ENCODE measurements around the gene ZBTB8B.
A peak's percentile ranks its signal among the peaks of the same experiment; 100 is the strongest.
"Not testable (repeated sequence)": the region's sequence is repeated elsewhere in the genome, so short reads cannot be mapped to it uniquely, and the experiment has no call there.

ZBTB8B gene

DNA sequence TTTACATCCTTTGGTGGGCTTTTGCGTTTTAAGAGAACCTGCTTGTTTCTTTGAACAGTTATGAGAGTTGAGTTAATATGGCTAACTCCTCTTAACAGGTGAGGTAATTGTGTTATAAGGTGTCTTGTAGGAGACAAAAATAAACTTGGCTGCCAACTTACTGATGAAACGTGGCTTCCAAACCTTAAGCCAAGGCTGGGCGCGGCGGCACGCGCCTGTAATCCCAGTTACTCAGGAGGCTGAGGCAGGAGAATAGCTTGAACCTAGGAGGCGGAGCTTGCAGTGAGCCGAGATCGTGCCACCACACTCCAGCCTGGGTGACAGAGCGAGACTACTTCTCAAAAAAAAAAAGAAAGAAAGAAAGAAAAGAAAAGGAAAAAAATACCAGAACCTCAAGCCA lies 8.1 kb downstream of the ZBTB8B start:
- not testable (repeated sequence) for H2BK5ac ChIP-seq (ENCODE audit: low read length); H3K79me1 ChIP-seq (ENCODE audit: low read depth, low read length); H3K27ac ChIP-seq (replicated peaks; ENCODE audit: low read length); H2AFZ ChIP-seq (ENCODE audit: low read length); H4K91ac ChIP-seq (ENCODE audit: low read depth, low read length, poor library complexity); H3K9ac ChIP-seq (ENCODE audit: low read depth, low read length, poor library complexity); H3K14ac ChIP-seq (ENCODE audit: low read length); H2BK15ac ChIP-seq (ENCODE audit: low read length); DNase-seq (ENCODE audit: low spot score); H3K23ac ChIP-seq (ENCODE audit: low read depth, low read length, poor library complexity); H3K4me1 ChIP-seq (ENCODE audit: control insufficient read depth in 2 of 2, insufficient read depth in 1 of 2, low read depth in 1 of 2, low read length in 2 of 2); H3K4me3 ChIP-seq (ENCODE audit: low read length in 2 of 2); H3K18ac ChIP-seq (ENCODE audit: low read length); H3K9me3 ChIP-seq (replicated peaks in 1 of 2; ENCODE audit: control insufficient read depth in 2 of 2, insufficient read depth in 1 of 2, low read depth in 1 of 2, low read length in 2 of 2); H3K4me2 ChIP-seq (ENCODE audit: insufficient read depth, low read length, poor library complexity, severe bottlenecking); H4K8ac ChIP-seq (ENCODE audit: low read depth, low read length); H2BK120ac ChIP-seq (ENCODE audit: low read depth, low read length); H2BK12ac ChIP-seq (ENCODE audit: low read length); H3K4ac ChIP-seq (ENCODE audit: low read length); H2AK5ac ChIP-seq (ENCODE audit: low read depth, low read length); H3K27me3 ChIP-seq (ENCODE audit: control insufficient read depth in 3 of 3, insufficient read depth in 3 of 3, low read depth in 1 of 3, low read length in 3 of 3)
- WGBS, 2 donors (ENCODE audit: extremely low coverage in 2 of 2, insufficient read length in 2 of 2, insufficient replicate concordance in 1 of 2) = no CpG with 5 or more reads among the region's 11 CpGs
- peaks cover 9 to 11% of the 10 kb centered on the region in 2 donors for H3K36me3 ChIP-seq (replicated peaks in 1 of 2; ENCODE audit: control insufficient read depth in 2 of 2, insufficient read depth in 2 of 2, low read length in 2 of 2)

DNA sequence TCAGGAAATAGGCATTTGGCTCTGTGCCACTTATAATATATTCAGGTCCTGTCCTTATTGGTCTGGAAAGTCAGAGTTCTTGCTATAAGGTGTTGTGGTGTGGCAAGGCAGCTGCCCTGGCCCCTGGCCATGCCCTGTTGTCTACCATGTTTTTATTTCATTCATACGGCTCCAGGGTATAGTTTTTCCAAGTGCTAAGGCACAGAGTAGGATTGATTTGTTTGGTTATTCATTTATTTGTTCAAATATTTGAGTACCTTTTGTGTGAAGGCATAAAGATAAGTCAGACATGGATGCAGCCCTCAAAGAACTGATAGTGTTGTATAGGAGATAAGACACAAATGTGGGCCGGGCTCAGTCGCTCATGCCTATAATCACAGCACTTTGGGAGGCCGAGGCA lies 10.1 kb downstream of the ZBTB8B start:
- no peak for DNase-seq (ENCODE audit: low spot score)
- Histone ChIP-seq H2BK12ac (ENCODE audit: low read length) (no peak overlapping the region), H3K4me1 (ENCODE audit: control insufficient read depth in 2 of 2, insufficient read depth in 1 of 2, low read depth in 1 of 2, low read length in 2 of 2) (peaks cover 0 to 2% of the 10 kb centered on the region in 2 donors), H3K9me3 (replicated peaks in 1 of 2; ENCODE audit: control insufficient read depth in 2 of 2, insufficient read depth in 1 of 2, low read depth in 1 of 2, low read length in 2 of 2) (peaks cover 0 to 1% of the 10 kb centered on the region in 2 donors), H4K91ac (ENCODE audit: low read depth, low read length, poor library complexity) (no peak overlapping the region), H3K23ac (ENCODE audit: low read depth, low read length, poor library complexity) (no peak overlapping the region), H3K9ac (ENCODE audit: low read depth, low read length, poor library complexity) (no peak overlapping the region), H2BK120ac (ENCODE audit: low read depth, low read length) (no peak overlapping the region), H2AFZ (ENCODE audit: low read length) (no peak overlapping the region), H3K27ac (replicated peaks; ENCODE audit: low read length) (no peak overlapping the region), H3K18ac (ENCODE audit: low read length) (no peak overlapping the region), H3K14ac (ENCODE audit: low read length) (no peak overlapping the region), H3K27me3 (ENCODE audit: control insufficient read depth in 3 of 3, insufficient read depth in 3 of 3, low read depth in 1 of 3, low read length in 3 of 3) (no peaks in the 10 kb centered on the region), H2AK5ac (ENCODE audit: low read depth, low read length) (no peak overlapping the region), H3K4me3 (ENCODE audit: low read length in 2 of 2) (no peak overlapping the region), H2BK15ac (ENCODE audit: low read length) (no peak overlapping the region), H3K79me1 (ENCODE audit: low read depth, low read length) (peaks cover 6% of the 10 kb centered on the region), H3K4ac (ENCODE audit: low read length) (no peak overlapping the region), H3K4me2 (ENCODE audit: insufficient read depth, low read length, poor library complexity, severe bottlenecking) (no peak overlapping the region), H4K8ac (ENCODE audit: low read depth, low read length) (no peak overlapping the region), H3K36me3 (replicated peaks in 1 of 2; ENCODE audit: control insufficient read depth in 2 of 2, insufficient read depth in 2 of 2, low read length in 2 of 2) (peaks cover 9 to 11% of the 10 kb centered on the region in 2 donors), H2BK5ac (ENCODE audit: low read length) (no peak overlapping the region)
- no CpG with 5 or more reads among the region's 4 CpGs for WGBS, 2 donors (ENCODE audit: extremely low coverage in 2 of 2, insufficient read length in 2 of 2, insufficient replicate concordance in 1 of 2)

DNA sequence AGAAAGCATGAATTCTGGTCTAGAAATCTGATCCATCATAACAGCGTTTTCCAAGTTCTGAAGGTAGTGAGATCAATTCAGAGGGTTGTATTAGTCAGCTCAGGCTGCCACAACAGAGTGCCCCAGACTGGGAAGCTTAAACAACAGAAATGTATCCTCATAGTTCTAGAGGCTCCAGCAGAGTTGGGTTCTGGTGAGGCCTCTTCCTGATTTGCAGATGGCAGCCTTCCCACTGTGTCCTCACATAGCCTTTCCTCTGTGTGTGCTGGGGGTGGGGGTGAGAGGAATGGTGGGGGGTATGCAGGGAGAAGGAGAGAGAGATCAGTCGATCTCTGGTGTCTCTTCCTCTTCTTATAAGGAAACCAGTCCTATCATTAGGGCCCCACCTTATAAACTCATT lies 15.1 kb downstream of the ZBTB8B start:
- Histone ChIP-seq H3K14ac (ENCODE audit: low read length) (no peak overlapping the region), H3K27me3 (ENCODE audit: control insufficient read depth in 3 of 3, insufficient read depth in 3 of 3, low read depth in 1 of 3, low read length in 3 of 3) (no peaks in the 10 kb centered on the region), H3K27ac (replicated peaks; ENCODE audit: low read length) (no peak overlapping the region), H3K4me1 (ENCODE audit: control insufficient read depth in 2 of 2, insufficient read depth in 1 of 2, low read depth in 1 of 2, low read length in 2 of 2) (no peaks in the 10 kb centered on the region), H3K4me2 (ENCODE audit: insufficient read depth, low read length, poor library complexity, severe bottlenecking) (no peak overlapping the region), H3K23ac (ENCODE audit: low read depth, low read length, poor library complexity) (no peak overlapping the region), H2BK15ac (ENCODE audit: low read length) (no peak overlapping the region), H3K9ac (ENCODE audit: low read depth, low read length, poor library complexity) (no peak overlapping the region), H2AFZ (ENCODE audit: low read length) (no peak overlapping the region), H3K9me3 (replicated peaks in 1 of 2; ENCODE audit: control insufficient read depth in 2 of 2, insufficient read depth in 1 of 2, low read depth in 1 of 2, low read length in 2 of 2) (peaks cover 5 to 8% of the 10 kb centered on the region in 2 donors), H2BK120ac (ENCODE audit: low read depth, low read length) (no peak overlapping the region), H3K4me3 (ENCODE audit: low read length in 2 of 2) (no peak overlapping the region), H3K4ac (ENCODE audit: low read length) (no peak overlapping the region), H4K91ac (ENCODE audit: low read depth, low read length, poor library complexity) (no peak overlapping the region), H3K79me1 (ENCODE audit: low read depth, low read length) (no peaks in the 10 kb centered on the region), H3K18ac (ENCODE audit: low read length) (no peak overlapping the region), H3K36me3 (replicated peaks in 1 of 2; ENCODE audit: control insufficient read depth in 2 of 2, insufficient read depth in 2 of 2, low read length in 2 of 2) (peaks cover 5 to 9% of the 10 kb centered on the region in 2 donors), H2AK5ac (ENCODE audit: low read depth, low read length) (no peak overlapping the region), H2BK5ac (ENCODE audit: low read length) (no peak overlapping the region), H4K8ac (ENCODE audit: low read depth, low read length) (no peak overlapping the region), H2BK12ac (ENCODE audit: low read length) (no peak overlapping the region)
- no CpG with 5 or more reads among the region's 2 CpGs for WGBS, 2 donors (ENCODE audit: extremely low coverage in 2 of 2, insufficient read length in 2 of 2, insufficient replicate concordance in 1 of 2)
- no peak for DNase-seq (ENCODE audit: low spot score)

DNA sequence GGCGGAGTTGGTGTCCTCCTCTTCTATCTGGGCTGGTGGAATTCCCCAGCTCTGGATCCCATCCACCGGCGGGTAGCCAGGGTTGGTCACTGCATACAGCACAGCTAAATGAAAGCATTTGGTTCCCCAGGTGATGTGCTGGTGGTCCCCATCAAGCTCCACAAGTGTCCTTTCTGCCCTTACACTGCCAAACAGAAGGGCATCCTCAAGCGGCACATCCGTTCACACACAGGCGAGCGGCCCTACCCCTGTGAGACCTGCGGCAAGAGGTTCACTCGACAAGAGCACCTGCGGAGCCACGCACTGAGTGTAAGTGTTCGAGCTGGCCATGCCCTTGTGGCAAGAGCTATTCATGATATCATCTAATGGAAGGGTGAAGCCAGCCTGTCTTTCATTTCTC lies 15.9 kb downstream of the ZBTB8B start:
- Histone ChIP-seq H2BK15ac (ENCODE audit: low read length) (no peak overlapping the region), H3K4ac (ENCODE audit: low read length) (no peak overlapping the region), H2BK5ac (ENCODE audit: low read length) (no peak overlapping the region), H3K4me1 (ENCODE audit: control insufficient read depth in 2 of 2, insufficient read depth in 1 of 2, low read depth in 1 of 2, low read length in 2 of 2) (no peaks in the 10 kb centered on the region), H3K27me3 (ENCODE audit: control insufficient read depth in 3 of 3, insufficient read depth in 3 of 3, low read depth in 1 of 3, low read length in 3 of 3) (no peaks in the 10 kb centered on the region), H2BK12ac (ENCODE audit: low read length) (no peak overlapping the region), H3K23ac (ENCODE audit: low read depth, low read length, poor library complexity) (peak overlapping the region; percentile 38), H2BK120ac (ENCODE audit: low read depth, low read length) (no peak overlapping the region), H3K18ac (ENCODE audit: low read length) (no peak overlapping the region), H3K4me2 (ENCODE audit: insufficient read depth, low read length, poor library complexity, severe bottlenecking) (no peak overlapping the region), H3K27ac (replicated peaks; ENCODE audit: low read length) (no peak overlapping the region), H3K36me3 (replicated peaks in 1 of 2; ENCODE audit: control insufficient read depth in 2 of 2, insufficient read depth in 2 of 2, low read length in 2 of 2) (peaks cover 8 to 17% of the 10 kb centered on the region in 2 donors), H2AFZ (ENCODE audit: low read length) (no peak overlapping the region), H4K8ac (ENCODE audit: low read depth, low read length) (no peak overlapping the region), H4K91ac (ENCODE audit: low read depth, low read length, poor library complexity) (no peak overlapping the region), H3K4me3 (ENCODE audit: low read length in 2 of 2) (no peak overlapping the region), H3K79me1 (ENCODE audit: low read depth, low read length) (no peaks in the 10 kb centered on the region), H2AK5ac (ENCODE audit: low read depth, low read length) (no peak overlapping the region), H3K9ac (ENCODE audit: low read depth, low read length, poor library complexity) (no peak overlapping the region), H3K14ac (ENCODE audit: low read length) (no peak overlapping the region), H3K9me3 (replicated peaks in 1 of 2; ENCODE audit: control insufficient read depth in 2 of 2, insufficient read depth in 1 of 2, low read depth in 1 of 2, low read length in 2 of 2) (peaks cover 5 to 11% of the 10 kb centered on the region in 2 donors)
- DNase-seq (ENCODE audit: low spot score) = no peak
- no CpG with 5 or more reads among the region's 12 CpGs for WGBS, 2 donors (ENCODE audit: extremely low coverage in 2 of 2, insufficient read length in 2 of 2, insufficient replicate concordance in 1 of 2)
